HG02943 (cell line): Measurements from ENCODE around the gene TMEM18.
"Not testable (repeated sequence)": the region's sequence is repeated elsewhere in the genome, so short reads cannot be mapped to it uniquely, and the experiment has no call there.

ENCODE experiments used
- ATAC-seq: cut with Tn5 transposase; IDR thresholded peaks from one replicate; pipeline ENCODE4 v1.9.1; 2021; ENCODE audit warnings: mild to moderate bottlenecking, low read depth, moderate library complexity; ENCODE audit not compliant: unreplicated experiment

TMEM18 gene

GRCh38 chr2:694174-694573, 17.0 kb upstream of the TMEM18 start:
- ATAC-seq = no peak

- no peak for ATAC-seq
These were observed 16.4 kb upstream of the TMEM18 start for GRCh38 chr2:693606-694005.

DNA sequence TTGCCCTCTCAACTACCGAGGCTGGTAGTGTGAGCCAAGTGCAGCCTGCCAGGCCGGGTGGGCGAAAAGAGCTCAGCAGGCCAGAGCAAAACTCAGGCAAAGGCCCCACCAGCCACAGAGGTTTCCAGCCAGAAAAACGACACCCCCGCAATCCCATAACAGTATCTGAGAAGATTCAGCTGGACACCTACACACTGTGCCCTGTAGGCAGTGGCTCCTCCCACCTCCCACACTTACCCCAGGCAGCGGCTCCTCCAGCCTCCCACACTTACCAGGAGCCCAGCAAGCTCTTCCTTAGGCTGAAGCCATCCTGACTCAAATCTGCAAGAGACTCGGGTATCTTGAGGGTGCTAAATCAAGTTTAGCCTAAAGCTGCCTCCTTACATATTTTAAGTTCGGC, 15.6 kb upstream of the TMEM18 start:
- no peak for ATAC-seq

DNA sequence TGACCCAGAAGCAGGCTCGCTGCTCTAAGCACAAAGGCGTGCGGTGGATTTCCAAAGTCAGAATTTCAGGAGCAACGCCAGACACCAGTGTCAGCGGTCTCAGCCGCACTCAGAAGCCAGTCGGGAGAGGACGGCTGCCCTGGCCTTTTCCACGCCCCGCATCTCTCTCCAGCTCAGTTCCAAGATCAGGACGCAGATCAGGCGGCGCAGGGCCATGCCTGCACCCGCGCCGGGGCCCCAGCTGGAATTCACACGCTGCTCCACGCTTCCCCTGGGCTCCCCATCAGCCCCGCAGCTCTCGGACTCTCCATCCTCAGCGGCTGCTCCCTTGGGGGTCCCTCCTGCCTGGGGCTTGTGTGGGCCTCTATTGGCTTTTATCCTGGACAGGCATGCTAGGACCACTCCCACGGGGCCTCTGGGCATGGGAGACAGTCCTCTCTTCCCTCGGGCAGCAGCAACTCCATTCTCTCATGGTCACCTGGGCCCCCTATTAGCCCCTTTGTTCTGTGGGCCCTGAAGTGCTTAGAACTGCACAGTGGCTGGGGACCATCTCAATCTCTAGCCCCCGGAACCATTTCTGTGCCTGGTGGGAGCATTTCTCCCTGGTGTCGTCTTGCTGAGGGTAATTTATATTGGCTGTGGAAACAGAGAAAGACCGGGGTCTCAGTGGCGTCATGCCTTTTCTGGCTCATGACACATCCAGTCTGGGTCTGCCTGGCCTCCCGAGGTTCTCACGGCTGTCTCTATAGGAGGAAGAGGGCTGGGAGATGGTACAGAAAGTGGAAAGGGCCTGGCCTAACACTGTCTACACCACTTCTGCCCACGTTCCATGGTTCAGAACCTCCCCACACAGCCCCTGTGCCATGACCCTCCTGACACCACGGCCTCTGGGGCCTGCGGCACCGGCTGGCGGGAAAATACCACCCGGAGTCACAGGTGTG, 14.9 kb upstream of the TMEM18 start:
- no peak for ATAC-seq

DNA sequence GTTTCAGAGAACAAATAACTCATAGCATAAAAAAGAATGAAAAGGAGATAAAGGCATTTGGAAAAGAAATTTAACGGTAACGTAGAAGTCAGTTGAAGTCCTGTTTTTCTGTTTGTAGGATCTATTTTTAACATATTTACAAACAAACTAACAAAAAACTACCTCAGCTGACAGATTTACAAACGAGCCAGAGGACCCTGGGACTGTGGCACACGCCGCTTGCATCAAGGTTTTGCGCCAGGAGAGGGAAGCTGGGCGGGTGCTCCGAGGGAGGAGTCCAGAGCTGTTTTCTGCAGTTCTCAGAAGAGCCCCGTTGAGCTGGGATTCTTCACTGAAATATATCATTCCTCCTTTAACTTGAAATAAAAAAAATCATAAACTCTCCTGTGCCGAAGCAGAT, 13.6 kb upstream of the TMEM18 start:
- ATAC-seq = no peak

DNA sequence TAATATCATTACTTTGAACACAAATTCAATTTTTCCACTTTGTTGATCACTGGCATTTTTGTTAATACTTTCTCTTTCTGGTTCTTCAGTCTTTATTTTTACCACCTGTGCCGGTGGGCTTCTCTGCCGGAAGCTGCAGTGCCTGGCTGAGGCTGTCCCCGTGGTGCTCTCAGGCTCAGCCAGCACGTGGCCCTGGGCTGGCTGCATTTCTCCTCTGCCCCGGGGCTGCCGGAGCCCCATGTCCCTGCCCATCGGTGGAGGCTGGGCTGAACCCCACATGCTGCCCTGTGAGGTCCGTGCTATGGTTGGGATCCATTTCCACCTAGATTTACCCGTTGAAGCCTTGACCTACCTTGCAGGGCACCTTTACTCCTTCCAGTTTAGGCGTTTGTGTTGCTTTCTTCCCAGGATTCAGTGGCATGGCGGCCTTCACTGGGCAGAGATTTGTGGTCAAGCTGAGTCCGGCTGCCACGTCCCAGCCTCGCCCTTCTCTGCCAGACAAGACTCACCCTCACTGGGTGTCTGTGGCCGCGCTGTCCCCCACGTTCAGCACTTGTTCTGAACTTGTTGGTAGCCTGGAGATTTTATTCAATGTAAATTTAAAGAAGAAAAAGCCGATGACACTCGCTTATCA, 12.8 kb upstream of the TMEM18 start:
- ATAC-seq = no peak

GRCh38 chr2:689237-689636, 12.0 kb upstream of the TMEM18 start:
- ATAC-seq = no peak

- no peak for ATAC-seq
These were observed 11.4 kb upstream of the TMEM18 start for GRCh38 chr2:688504-689076.

DNA sequence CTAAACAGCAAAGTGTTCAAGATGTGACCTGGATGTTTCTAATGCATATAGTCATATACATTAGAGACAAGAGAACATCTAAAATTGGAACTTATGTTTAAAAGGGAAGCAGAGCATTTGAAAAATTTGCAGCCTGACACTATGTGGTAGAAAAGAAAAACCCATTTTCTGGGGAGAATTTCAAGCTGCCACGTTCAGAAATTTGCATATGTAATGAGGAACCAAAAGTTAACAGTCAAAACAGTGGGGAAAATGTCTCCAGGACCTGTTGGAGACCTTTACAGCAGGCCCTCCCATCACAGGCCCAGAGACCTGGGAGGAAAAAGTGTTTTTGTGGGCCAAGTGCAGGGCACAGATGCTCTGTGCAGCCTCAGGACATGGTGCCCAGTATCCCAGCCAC, 8.2 kb upstream of the TMEM18 start:
- ATAC-seq = no peak

GRCh38 chr2:684913-685312, 7.7 kb upstream of the TMEM18 start:
- ATAC-seq = not testable (repeated sequence)

- ATAC-seq = no peak
These were observed 5.0 kb upstream of the TMEM18 start for GRCh38 chr2:682226-682625.

DNA sequence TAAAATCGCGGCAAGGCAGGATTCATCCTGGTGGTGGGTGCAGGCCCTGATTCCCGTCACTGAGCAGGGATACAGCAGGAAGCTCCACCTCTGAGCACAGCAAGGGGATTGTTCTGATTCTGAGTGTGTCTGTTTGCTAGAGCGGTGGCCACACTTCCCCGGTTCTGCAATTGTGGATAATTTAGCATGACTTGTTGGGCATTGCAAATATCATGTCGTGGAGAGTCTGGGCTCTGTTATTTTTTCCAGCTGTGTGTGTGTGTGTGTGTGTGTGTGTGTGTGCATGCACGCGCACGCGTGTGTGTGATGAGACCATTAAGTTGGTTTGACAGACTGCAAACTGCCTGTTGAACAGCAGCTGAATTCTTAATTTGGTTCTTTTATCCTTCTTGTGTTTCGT, 4.1 kb upstream of the TMEM18 start:
- no peak for ATAC-seq

- no peak for ATAC-seq
These were observed 3.3 kb upstream of the TMEM18 start for GRCh38 chr2:680496-680895.

DNA sequence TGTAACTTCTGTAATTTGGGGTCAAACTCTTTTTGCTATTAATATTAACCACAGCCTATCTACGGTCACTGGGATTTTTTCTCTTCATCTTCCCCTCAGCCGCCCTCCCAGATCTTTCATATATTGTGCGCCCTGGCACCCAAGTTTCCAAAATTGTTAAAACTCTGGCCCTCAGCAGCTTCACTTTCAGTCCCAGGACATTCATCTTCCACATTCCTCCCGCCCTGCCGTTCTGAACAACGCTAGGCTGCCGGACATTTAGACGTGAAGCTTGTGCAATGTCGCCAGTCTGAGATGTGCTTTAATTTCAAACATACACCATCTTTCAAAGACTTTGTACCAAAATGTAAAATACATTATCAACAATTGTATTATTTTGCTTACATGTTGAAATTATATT, 1.8 kb upstream of the TMEM18 start:
- no peak for ATAC-seq

GRCh38 chr2:677959-678550, 849 bp upstream of the TMEM18 start:
- no peak for ATAC-seq

DNA sequence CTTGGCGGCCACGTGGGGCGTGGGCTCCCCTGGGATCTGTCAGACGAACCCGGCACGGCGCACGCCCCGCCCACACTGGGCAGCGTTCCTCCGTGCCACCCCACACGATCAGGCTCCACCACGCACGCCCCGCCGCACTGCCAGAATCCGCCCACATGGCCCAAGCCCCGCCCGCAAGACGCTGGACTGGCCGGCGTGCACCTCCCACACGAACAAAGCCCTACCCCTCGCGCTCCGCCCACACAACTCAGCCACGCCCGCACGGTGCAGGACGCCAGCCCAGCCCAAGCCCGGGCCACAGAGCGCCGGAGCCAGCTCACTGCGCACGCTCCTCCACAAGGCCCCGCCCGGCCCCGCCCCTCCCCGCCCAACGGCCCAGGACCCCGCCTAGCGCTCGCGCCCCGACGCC, 555 bp downstream of the TMEM18 start:
- peak; percentile 89 for ATAC-seq

- ATAC-seq = peak; percentile 26
These were observed 1.1 kb downstream of the TMEM18 start for GRCh38 chr2:675982-676646.

- ATAC-seq = no peak
These were observed 1.7 kb downstream of the TMEM18 start for GRCh38 chr2:675460-675859.

GRCh38 chr2:675051-675450, 2.2 kb downstream of the TMEM18 start:
- ATAC-seq = no peak

GRCh38 chr2:674321-674985, 2.8 kb downstream of the TMEM18 start:
- ATAC-seq = no peak
